Prostate gland (tissue), 2 donors: ENCODE results near the gene PLA2G2D.

Experiments used
- POLR2A ChIP-seq: fragments of 450-650 bp; IDR thresholded peaks from one replicate; pipeline ENCODE4 v1.6.1; 2016; ENCODE audit warnings: antibody characterized with exemption, mild to moderate bottlenecking
- TF ChIP-seq, protein P1 (sequence below), 4 experiments: fragments of 200-600 bp in 2 of 4; fragments of 450-650 bp in 2 of 4; sonication (generic) in 2 of 4; IDR thresholded peaks; 1 replicate in 3 of 4; 2 replicates in 1 of 4; pipeline ENCODE4 v1.5.1; 2016 to 2019; ENCODE audit warnings: antibody characterized with exemption in 4 of 4, mild to moderate bottlenecking in 2 of 4, moderate library complexity in 2 of 4

- TF ChIP-seq, protein P1, sequence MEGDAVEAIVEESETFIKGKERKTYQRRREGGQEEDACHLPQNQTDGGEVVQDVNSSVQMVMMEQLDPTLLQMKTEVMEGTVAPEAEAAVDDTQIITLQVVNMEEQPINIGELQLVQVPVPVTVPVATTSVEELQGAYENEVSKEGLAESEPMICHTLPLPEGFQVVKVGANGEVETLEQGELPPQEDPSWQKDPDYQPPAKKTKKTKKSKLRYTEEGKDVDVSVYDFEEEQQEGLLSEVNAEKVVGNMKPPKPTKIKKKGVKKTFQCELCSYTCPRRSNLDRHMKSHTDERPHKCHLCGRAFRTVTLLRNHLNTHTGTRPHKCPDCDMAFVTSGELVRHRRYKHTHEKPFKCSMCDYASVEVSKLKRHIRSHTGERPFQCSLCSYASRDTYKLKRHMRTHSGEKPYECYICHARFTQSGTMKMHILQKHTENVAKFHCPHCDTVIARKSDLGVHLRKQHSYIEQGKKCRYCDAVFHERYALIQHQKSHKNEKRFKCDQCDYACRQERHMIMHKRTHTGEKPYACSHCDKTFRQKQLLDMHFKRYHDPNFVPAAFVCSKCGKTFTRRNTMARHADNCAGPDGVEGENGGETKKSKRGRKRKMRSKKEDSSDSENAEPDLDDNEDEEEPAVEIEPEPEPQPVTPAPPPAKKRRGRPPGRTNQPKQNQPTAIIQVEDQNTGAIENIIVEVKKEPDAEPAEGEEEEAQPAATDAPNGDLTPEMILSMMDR (IDR thresholded peaks at IDR 0.05), result no peak
- TF ChIP-seq POLR2A, result no peak
Measured at GRCh38 chr1:20164694-20165202, 45.4 kb upstream of the PLA2G2D start.
